HFFc6 (cell line): Measurements from ENCODE around the gene UBASH3B. TPM values are rescaled to one million over a fixed set of nuclear protein-coding genes. Genes with fewer than 3 reads are reported as not detected.
"Not testable (repeated sequence)": the region's sequence is repeated elsewhere in the genome, so short reads cannot be mapped to it uniquely, and the experiment has no call there.

ENCODE experiments used
- DNase-seq: peaks from one replicate; pipeline ENCODE4 v3.0.0-alpha.2; 2018
- H3K27ac Mint-ChIP-seq: 2 replicates; pipeline ENCODE4 v1.8.0; 2020; ENCODE audit warnings: mild to moderate bottlenecking, mixed read lengths
- H3K27me3 Mint-ChIP-seq: 2 replicates; pipeline ENCODE4 v1.8.0; 2021; ENCODE audit warnings: mild to moderate bottlenecking, moderate library complexity, mixed read lengths; ENCODE audit not compliant: insufficient read depth
- H3K36me3 Mint-ChIP-seq: 2 replicates; pipeline ENCODE4 v1.8.0; 2021; ENCODE audit warnings: low read depth, mixed read lengths
- H3K4me1 Mint-ChIP-seq: 2 replicates; pipeline ENCODE4 v1.8.0; 2020; ENCODE audit warnings: low read depth, mixed read lengths
- H3K4me3 Mint-ChIP-seq: 2 replicates; pipeline ENCODE4 v1.8.0; 2020; ENCODE audit warnings: mild to moderate bottlenecking, moderate library complexity, mixed read lengths
- H3K9me3 Mint-ChIP-seq: 2 replicates; pipeline ENCODE4 v1.8.0; 2020; ENCODE audit warnings: mild to moderate bottlenecking, mixed read lengths
- total RNA-seq, 6 experiments: library from RNA; stranded (reverse); fragmentation: NEBNext Ultra II Directional; extraction: Animal tissue kit (Norgen Biotek cat#: 25700); gene quantifications; 2 replicates in 1 of 6; 3 replicates in 5 of 6; pipeline ENCODE4 v1.2.3, GENCODE V29; 2021
- TF ChIP-seq, protein P1 (sequence below): fragments of 200-600 bp; sonication (generic); IDR thresholded peaks from 2 replicates; pipeline ENCODE4 v1.5.0; 2021; ENCODE audit warnings: antibody characterized with exemption, mild to moderate bottlenecking

Gene UBASH3B
- total RNA-seq, 6 experiments from 2014 or later, result 44.6 to 60.4 (median 52.9) TPM

DNA sequence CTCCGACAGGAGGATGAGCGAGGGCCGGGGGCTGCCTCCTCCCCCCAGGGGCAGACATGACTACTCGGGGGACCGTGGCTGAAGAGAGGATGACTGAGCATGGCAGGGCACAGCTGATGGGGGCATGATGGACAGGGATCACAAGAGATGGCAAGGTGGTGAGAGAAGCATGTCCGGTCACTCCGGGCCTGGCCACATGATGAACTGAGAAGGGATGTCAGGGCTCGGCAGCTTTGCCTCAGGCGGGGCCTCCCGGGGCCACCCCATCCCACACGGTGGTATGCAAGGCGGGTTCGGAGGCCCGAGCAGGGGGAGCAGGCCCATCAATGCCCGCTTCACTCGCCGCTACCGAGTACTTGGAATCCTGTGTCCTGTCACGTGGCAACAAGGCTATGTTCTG, 36.6 kb upstream of the UBASH3B start:
- Mint-ChIP-seq H3K4me3 (no peak overlapping the region), H3K27ac (no peak overlapping the region), H3K4me1 (peaks cover 6% of the 10 kb centered on the region; the same call in 1 of the 2 replicates), H3K9me3 (0 out of 2 replicates have a peak, but pooled peaks cover 3% of the 10 kb centered on the region), H3K27me3 (peaks cover 24% of the 10 kb centered on the region), H3K36me3 (no peaks in the 10 kb centered on the region)
- DNase-seq, result no peak
- TF ChIP-seq, protein P1, sequence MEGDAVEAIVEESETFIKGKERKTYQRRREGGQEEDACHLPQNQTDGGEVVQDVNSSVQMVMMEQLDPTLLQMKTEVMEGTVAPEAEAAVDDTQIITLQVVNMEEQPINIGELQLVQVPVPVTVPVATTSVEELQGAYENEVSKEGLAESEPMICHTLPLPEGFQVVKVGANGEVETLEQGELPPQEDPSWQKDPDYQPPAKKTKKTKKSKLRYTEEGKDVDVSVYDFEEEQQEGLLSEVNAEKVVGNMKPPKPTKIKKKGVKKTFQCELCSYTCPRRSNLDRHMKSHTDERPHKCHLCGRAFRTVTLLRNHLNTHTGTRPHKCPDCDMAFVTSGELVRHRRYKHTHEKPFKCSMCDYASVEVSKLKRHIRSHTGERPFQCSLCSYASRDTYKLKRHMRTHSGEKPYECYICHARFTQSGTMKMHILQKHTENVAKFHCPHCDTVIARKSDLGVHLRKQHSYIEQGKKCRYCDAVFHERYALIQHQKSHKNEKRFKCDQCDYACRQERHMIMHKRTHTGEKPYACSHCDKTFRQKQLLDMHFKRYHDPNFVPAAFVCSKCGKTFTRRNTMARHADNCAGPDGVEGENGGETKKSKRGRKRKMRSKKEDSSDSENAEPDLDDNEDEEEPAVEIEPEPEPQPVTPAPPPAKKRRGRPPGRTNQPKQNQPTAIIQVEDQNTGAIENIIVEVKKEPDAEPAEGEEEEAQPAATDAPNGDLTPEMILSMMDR, result no peak

DNA sequence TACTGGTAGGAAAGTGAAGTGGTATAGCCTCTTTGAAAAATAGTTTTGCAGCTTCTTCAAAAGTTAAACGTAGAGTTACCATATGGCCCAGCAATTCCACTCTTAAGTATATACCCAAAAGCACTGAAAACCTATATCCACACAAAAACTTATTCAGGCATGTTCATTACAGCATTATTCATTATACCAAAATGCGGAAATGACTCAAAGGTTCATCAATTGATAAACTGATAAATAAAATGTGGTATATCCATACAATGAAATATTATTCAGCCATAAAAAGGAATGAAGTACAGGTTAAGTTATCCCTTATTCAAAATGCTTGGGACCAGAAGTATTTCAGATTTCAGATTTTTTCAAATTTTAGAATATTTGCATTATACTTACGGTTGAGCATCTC, 35.8 kb upstream of the UBASH3B start:
- Mint-ChIP-seq H3K4me1 (peaks cover 6% of the 10 kb centered on the region; the same call in 1 of the 2 replicates), H3K27me3 (peaks cover 18% of the 10 kb centered on the region), H3K9me3 (0 out of 2 replicates have a peak, but pooled peaks cover 3% of the 10 kb centered on the region), H3K36me3 (no peaks in the 10 kb centered on the region), H3K27ac (no peak overlapping the region), H3K4me3 (no peak overlapping the region)
- no peak for DNase-seq
- TF ChIP-seq, protein P1, result no peak

DNA sequence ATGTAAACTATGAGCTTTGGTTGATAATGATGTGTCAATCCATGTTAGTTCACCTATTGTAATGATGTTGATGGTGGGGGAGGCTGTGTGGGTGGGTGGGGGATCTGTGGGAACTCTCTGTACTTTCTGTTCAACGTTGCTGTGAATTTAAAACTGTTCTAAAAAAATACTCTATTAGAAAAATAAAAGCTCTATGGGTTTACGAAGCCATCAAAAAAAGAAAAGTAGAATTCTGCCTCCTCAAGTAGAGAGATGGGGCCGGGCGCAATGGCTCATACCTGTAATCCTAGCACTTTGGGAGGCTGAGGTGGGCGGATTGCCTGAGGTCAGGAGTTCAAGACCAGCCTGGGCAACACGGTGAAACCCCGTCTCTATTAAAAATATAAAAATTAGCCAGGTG, 30.0 kb upstream of the UBASH3B start:
- H3K9me3 Mint-ChIP-seq, DNase-seq, H3K4me3 Mint-ChIP-seq, H3K27ac Mint-ChIP-seq, H3K36me3 Mint-ChIP-seq: not testable (repeated sequence)
- H3K27me3 Mint-ChIP-seq, result peaks cover 25% of the 10 kb centered on the region
- peaks cover 23% of the 10 kb centered on the region for H3K4me1 Mint-ChIP-seq

DNA sequence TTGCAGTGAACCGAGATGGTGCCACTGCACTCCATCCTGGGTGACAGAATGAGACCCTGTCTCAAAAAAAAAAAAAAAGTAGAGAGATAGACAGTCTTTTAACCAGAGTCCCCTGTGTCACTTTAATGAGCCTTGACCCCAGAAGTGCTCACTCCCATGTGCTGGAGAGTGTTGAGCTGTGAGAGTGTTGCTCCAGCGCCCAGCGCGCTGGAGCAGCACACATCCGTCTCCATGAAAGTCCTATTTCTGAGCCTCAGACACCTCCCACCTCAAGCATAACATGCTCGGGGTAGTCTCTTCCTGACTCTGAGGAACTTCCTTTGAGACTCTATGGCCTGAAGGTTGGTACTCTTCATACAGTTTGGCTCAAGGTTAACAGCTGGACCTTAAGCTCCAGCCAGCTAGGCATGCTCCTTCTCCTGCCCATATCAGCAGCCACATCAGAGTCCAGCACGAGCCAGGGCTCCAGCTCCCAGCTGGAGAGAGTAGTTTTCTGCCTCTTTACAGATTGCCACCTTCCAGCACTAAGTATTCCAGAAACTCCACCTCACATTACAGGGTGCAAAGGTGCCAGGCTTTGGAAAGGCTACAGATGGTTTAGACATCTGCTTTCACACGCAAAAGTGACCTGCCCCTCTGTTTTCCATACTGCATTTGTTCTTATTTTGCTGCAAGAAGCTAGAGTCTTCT, 29.4 kb upstream of the UBASH3B start:
- DNase-seq, result no peak
- no peaks in the 10 kb centered on the region for H3K9me3 Mint-ChIP-seq
- TF ChIP-seq, protein P1, result no peak
- no peaks in the 10 kb centered on the region for H3K36me3 Mint-ChIP-seq
- H3K4me3 Mint-ChIP-seq, result no peak overlapping the region
- H3K27ac Mint-ChIP-seq, result no peak overlapping the region
- H3K27me3 Mint-ChIP-seq, result peaks cover 25% of the 10 kb centered on the region
- H3K4me1 Mint-ChIP-seq, result peaks cover 23% of the 10 kb centered on the region

DNA sequence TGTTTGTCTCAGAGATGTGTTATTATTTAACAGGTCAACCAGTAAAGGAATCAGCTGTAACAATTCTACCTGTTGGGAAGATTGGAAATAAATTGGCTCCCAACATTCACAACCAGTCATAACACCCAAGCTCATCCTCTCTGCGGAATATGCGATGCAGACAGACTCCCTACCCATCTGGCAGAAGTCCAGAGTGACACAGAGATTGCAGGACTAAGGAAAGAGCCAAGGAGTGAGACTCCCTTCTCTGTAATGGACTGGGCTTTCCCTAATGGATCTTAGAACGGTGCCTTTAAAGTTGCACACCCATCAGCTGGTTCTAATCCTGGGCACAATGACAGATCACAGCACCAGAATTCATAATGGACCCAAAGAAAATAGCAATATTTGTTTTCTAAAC, 27.8 kb upstream of the UBASH3B start:
- Mint-ChIP-seq H3K9me3 (no peaks in the 10 kb centered on the region), H3K36me3 (no peaks in the 10 kb centered on the region), H3K27me3 (peaks cover 23% of the 10 kb centered on the region), H3K27ac (no peak overlapping the region), H3K4me1 (peaks cover 39% of the 10 kb centered on the region), H3K4me3 (no peak overlapping the region)
- TF ChIP-seq, protein P1, result no peak
- no peak for DNase-seq

DNA sequence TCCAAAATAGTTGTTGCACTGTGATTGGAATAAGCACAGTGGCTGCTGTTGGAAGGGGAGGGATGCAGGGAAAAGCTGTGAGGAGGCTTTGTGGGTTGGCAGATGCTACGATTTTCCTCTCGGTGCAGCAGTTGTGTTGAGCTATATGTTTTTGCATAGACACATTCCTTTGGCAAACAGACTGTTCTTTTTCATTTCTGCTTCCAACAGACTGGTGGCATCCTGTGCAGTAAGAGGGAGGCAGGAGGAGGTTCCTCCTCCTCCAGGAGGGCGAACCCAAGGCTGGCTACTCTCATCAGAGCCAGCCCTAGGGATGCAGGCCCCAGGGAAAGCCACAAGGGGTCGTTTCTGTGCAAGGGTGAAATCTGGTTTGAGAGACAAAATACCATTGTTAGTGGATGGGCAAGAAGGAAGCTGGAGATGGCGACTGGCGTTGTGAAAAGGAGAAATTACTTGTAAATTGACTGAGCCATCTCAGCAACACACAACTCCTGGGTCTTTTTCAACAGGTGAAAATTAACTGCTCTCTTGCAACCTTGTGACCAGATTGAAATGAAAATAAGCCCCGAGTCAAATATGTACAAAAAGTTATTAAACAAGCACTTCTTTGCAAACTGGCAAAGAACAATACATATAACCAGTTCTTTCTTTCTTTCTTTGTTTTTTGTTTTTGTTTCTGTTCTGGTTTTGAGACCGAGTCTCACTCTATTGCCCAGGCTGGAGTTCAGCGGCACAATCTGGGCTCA, 26.5 kb upstream of the UBASH3B start:
- DNase-seq, result peak; percentile 74
- Mint-ChIP-seq H3K36me3 (no peaks in the 10 kb centered on the region), H3K4me1 (peaks cover 45% of the 10 kb centered on the region), H3K27ac (peak overlapping the region; percentile 18; the same call in 1 of the 2 replicates), H3K27me3 (peaks cover 11% of the 10 kb centered on the region), H3K4me3 (peak overlapping the region; percentile 42), H3K9me3 (no peaks in the 10 kb centered on the region)
- TF ChIP-seq, protein P1, result peak; percentile 89
